Measurements from ENCODE around the gene CACNA2D3.

Gene CACNA2D3

GRCh38 chr3:54950391-54951003 is 828.1 kb downstream of the CACNA2D3 start:
- Histone ChIP-seq H3K9ac (no peak overlapping the region), H3K4me2 (ENCODE audit: low read length) (no peak overlapping the region), H3K9me3 (ENCODE audit: control insufficient read depth, low read length) (no peaks in the 10 kb centered on the region), H3K36me3 (ENCODE audit: control insufficient read depth, insufficient read depth, low read length) (no peaks in the 10 kb centered on the region), H3K4me1 (peaks cover 21% of the 10 kb centered on the region), H2AFZ (no peak overlapping the region), H3K4me3 (ENCODE audit: low read depth, low read length) (no peak overlapping the region), H3K79me2 (no peaks in the 10 kb centered on the region), H3K27me3 (ENCODE audit: control insufficient read depth, insufficient read depth, low read length) (no peaks in the 10 kb centered on the region), H3K27ac (no peak overlapping the region)
- TF ChIP-seq CTCF (IDR thresholded peaks at IDR 0.05), result no peak

- H3K4me1 ChIP-seq, result peaks cover 21% of the 10 kb centered on the region
- H3K27ac ChIP-seq, result no peak overlapping the region
- no peaks in the 10 kb centered on the region for H3K27me3 ChIP-seq (ENCODE audit: control insufficient read depth, insufficient read depth, low read length)
- H3K4me3 ChIP-seq (ENCODE audit: low read depth, low read length), result no peak overlapping the region
- H3K79me2 ChIP-seq, result no peaks in the 10 kb centered on the region
- H3K9me3 ChIP-seq (ENCODE audit: control insufficient read depth, low read length), result no peaks in the 10 kb centered on the region
- H2AFZ ChIP-seq, result peak overlapping the region; percentile 19
- peak; percentile 41 for TF ChIP-seq CTCF (IDR thresholded peaks at IDR 0.05)
- no peak overlapping the region for H3K4me2 ChIP-seq (ENCODE audit: low read length)
- H3K36me3 ChIP-seq (ENCODE audit: control insufficient read depth, insufficient read depth, low read length), result no peaks in the 10 kb centered on the region
- H3K9ac ChIP-seq, result no peak overlapping the region
Observed at GRCh38 chr3:54951405-54951804, 829.1 kb downstream of the CACNA2D3 start.

- H3K27ac ChIP-seq, result peak overlapping the region; percentile 89
- no peaks in the 10 kb centered on the region for H3K27me3 ChIP-seq (ENCODE audit: control insufficient read depth, insufficient read depth, low read length)
- H3K79me2 ChIP-seq, result no peaks in the 10 kb centered on the region
- no peak overlapping the region for H3K4me2 ChIP-seq (ENCODE audit: low read length)
- H3K36me3 ChIP-seq (ENCODE audit: control insufficient read depth, insufficient read depth, low read length), result no peaks in the 10 kb centered on the region
- no peak overlapping the region for H3K9ac ChIP-seq
- H3K9me3 ChIP-seq (ENCODE audit: control insufficient read depth, low read length), result no peaks in the 10 kb centered on the region
- H3K4me1 ChIP-seq, result peaks cover 21% of the 10 kb centered on the region
- TF ChIP-seq CTCF (IDR thresholded peaks at IDR 0.05), result no peak
- H2AFZ ChIP-seq, result peak overlapping the region; percentile 70
- H3K4me3 ChIP-seq (ENCODE audit: low read depth, low read length), result no peak overlapping the region
Observed at GRCh38 chr3:54954022-54954421, 831.7 kb downstream of the CACNA2D3 start.

GRCh38 chr3:54954521-54954920 is 832.2 kb downstream of the CACNA2D3 start:
- no peaks in the 10 kb centered on the region for H3K9me3 ChIP-seq (ENCODE audit: control insufficient read depth, low read length)
- H3K36me3 ChIP-seq (ENCODE audit: control insufficient read depth, insufficient read depth, low read length), result no peaks in the 10 kb centered on the region
- H3K27ac ChIP-seq, result peak overlapping the region; percentile 89
- peaks cover 21% of the 10 kb centered on the region for H3K4me1 ChIP-seq
- no peak overlapping the region for H3K4me3 ChIP-seq (ENCODE audit: low read depth, low read length)
- no peak for TF ChIP-seq CTCF (IDR thresholded peaks at IDR 0.05)
- H2AFZ ChIP-seq, result peak overlapping the region; percentile 70
- no peaks in the 10 kb centered on the region for H3K79me2 ChIP-seq
- H3K27me3 ChIP-seq (ENCODE audit: control insufficient read depth, insufficient read depth, low read length), result no peaks in the 10 kb centered on the region
- H3K4me2 ChIP-seq (ENCODE audit: low read length), result no peak overlapping the region
- no peak overlapping the region for H3K9ac ChIP-seq

- Histone ChIP-seq H3K4me3 (ENCODE audit: low read depth, low read length) (no peak overlapping the region), H3K9ac (no peak overlapping the region), H3K27me3 (ENCODE audit: control insufficient read depth, insufficient read depth, low read length) (no peaks in the 10 kb centered on the region), H3K27ac (peak overlapping the region; percentile 89), H2AFZ (no peak overlapping the region), H3K79me2 (no peaks in the 10 kb centered on the region), H3K36me3 (ENCODE audit: control insufficient read depth, insufficient read depth, low read length) (no peaks in the 10 kb centered on the region), H3K4me1 (peaks cover 21% of the 10 kb centered on the region), H3K4me2 (ENCODE audit: low read length) (no peak overlapping the region), H3K9me3 (ENCODE audit: control insufficient read depth, low read length) (no peaks in the 10 kb centered on the region)
- no peak for TF ChIP-seq CTCF (IDR thresholded peaks at IDR 0.05)
Observed at GRCh38 chr3:54955496-54955895, 833.1 kb downstream of the CACNA2D3 start.

Measured in parathyroid adenoma (tissue), 2 donors.